HCT116 (cell line): Measurements from ENCODE around the gene SPTLC3. TPM values are rescaled to one million over a fixed set of nuclear protein-coding genes. Genes with fewer than 3 reads are reported as not detected.

Experiments
- ATAC-seq: fragments of 200-7000 bp; cut with Tn5 transposase; 2 replicates; pipeline ENCODE4 v1.9.1; 2020; ENCODE audit warnings: mild to moderate bottlenecking, moderate library complexity
- BruUV-seq: library from RNA; stranded (reverse); fragments of 400-500 nt; replicated peaks from 2 replicates; lab custom pipeline; 2021; lab: Mats Ljungman, UMichigan
- CTCF ChIA-PET: fragments of 300-600 bp; sonication (Branson Sonifier 250); formaldehyde crosslinking; loops from one replicate; lab custom pipeline; 2021; ENCODE audit warnings: antibody characterized with exemption; lab: Charles Lee
- POLR2A ChIA-PET: fragments of 300-600, 350-600 bp; sonication (Branson Sonifier 250); formaldehyde crosslinking; loops from one replicate; lab custom pipeline; 2021; ENCODE audit warnings: antibody characterized with exemption; lab: Charles Lee
- RAD21 ChIA-PET, 2 experiments: fragments of 300-600 bp; sonication (Branson Sonifier 250); formaldehyde crosslinking; loops; one replicate each; lab custom pipeline; 2023; ENCODE audit warnings: low total read pairs in 2 of 2; ENCODE audit not compliant: uncharacterized antibody in 2 of 2, unreplicated experiment in 2 of 2, low non-redundant PET in 1 of 2; lab: Charles Lee
- DNase-seq: peaks from one replicate; pipeline ENCODE4 v3.0.0-alpha.2; 2010; ENCODE audit warnings: low read depth, low spot score
- H2AFZ ChIP-seq: fragments of 200-600 bp; shearing (Covaris generic), sonication (generic); 2 replicates; pipeline ENCODE4 v1.6.1; 2017; ENCODE audit warnings: low read depth, mixed run types, mixed read lengths, antibody characterized with exemption, low read length; ENCODE audit not compliant: poor library complexity, severe bottlenecking
- H3K27ac ChIP-seq: 2 replicates; pipeline ENCODE4 v1.5.1; 2012; ENCODE audit warnings: low read depth, low read length
- H3K27me3 ChIP-seq: fragments of 200-600 bp; sonication (generic); 2 replicates; pipeline ENCODE4 v1.6.1; 2016; ENCODE audit warnings: mixed run types, low read length, mixed read lengths; ENCODE audit not compliant: insufficient read depth
- H3K36me3 ChIP-seq, 2 experiments: fragments of 200-500 bp in 1 of 2; fragments of 200-600 bp in 1 of 2; sonication (Bioruptor generic) in 1 of 2; sonication (generic) in 1 of 2; 2 replicates each; pipeline versions ENCODE4 v1.5.1 to v1.6.1; 2014 to 2016; ENCODE audit warnings: low read length in 2 of 2, inconsistent platforms in 1 of 2, mixed read lengths in 1 of 2, mixed run types in 1 of 2; ENCODE audit not compliant: insufficient read depth in 2 of 2, control insufficient read depth in 1 of 2
- H3K4me1 ChIP-seq, 2 experiments: fragments of 200-600 bp in 1 of 2; sonication (generic) in 1 of 2; 2 replicates each; pipeline versions ENCODE4 v1.5.1 to v1.6.1; 2012 to 2017; ENCODE audit warnings: low read length in 2 of 2, inconsistent platforms in 1 of 2, mild to moderate bottlenecking in 1 of 2, mixed read lengths in 1 of 2, mixed run types in 1 of 2, moderate library complexity in 1 of 2; ENCODE audit not compliant: insufficient read depth in 2 of 2, control insufficient read depth in 1 of 2
- H3K4me2 ChIP-seq: fragments of 200-600 bp; sonication (generic); 2 replicates; pipeline ENCODE4 v1.6.1; 2017; ENCODE audit warnings: mixed run types, low read length, mixed read lengths
- H3K4me3 ChIP-seq, 2 experiments: fragments of 200-600 bp in 1 of 2; sonication (generic) in 1 of 2; replicated peaks in 1 of 2; 2 replicates each; pipeline ENCODE4 v1.5.1; 2011 to 2016; ENCODE audit warnings: low read length in 2 of 2, control low read depth in 1 of 2, low read depth in 1 of 2, mild to moderate bottlenecking in 1 of 2, mixed read lengths in 1 of 2, mixed run types in 1 of 2
- H3K79me2 ChIP-seq: fragments of 200-600 bp; sonication (generic); 2 replicates; pipeline ENCODE4 v1.6.1; 2017; ENCODE audit warnings: mild to moderate bottlenecking, mixed run types, low read length, moderate library complexity, mixed read lengths; ENCODE audit not compliant: insufficient read depth
- H3K9ac ChIP-seq: fragments of 200-600 bp; sonication (generic); 2 replicates; pipeline ENCODE4 v1.6.1; 2016; ENCODE audit warnings: low read length, mixed read lengths
- H3K9me2 ChIP-seq: fragments of 200-600 bp; sonication (generic), shearing (Covaris generic); 2 replicates; pipeline ENCODE4 v1.6.1; 2017; ENCODE audit warnings: mixed run types, mild to moderate bottlenecking, moderate library complexity; ENCODE audit not compliant: insufficient read depth
- H3K9me3 ChIP-seq, 2 experiments: fragments of 200-500 bp in 1 of 2; fragments of 200-600 bp in 1 of 2; sonication (Bioruptor generic) in 1 of 2; sonication (generic) in 1 of 2; 2 replicates each; pipeline ENCODE4 v1.6.1; 2014 to 2017; ENCODE audit warnings: low read length in 2 of 2, mixed read lengths in 2 of 2, inconsistent platforms in 1 of 2, low read depth in 1 of 2, mild to moderate bottlenecking in 1 of 2, mixed run types in 1 of 2, moderate library complexity in 1 of 2; ENCODE audit not compliant: control insufficient read depth in 1 of 2, insufficient read depth in 1 of 2
- H4K20me1 ChIP-seq: fragments of 200-600 bp; sonication (generic), shearing (Covaris generic); 2 replicates; pipeline ENCODE4 v1.6.1; 2017; ENCODE audit warnings: mixed run types, mild to moderate bottlenecking, moderate library complexity; ENCODE audit not compliant: insufficient read depth
- EGR1 ChIP-seq: IDR thresholded peaks from 2 replicates; pipeline ENCODE4 v1.6.1; 2012; ENCODE audit warnings: low read depth
- EZH2 ChIP-seq: fragments of 200-600 bp; sonication (generic); IDR thresholded peaks from 2 replicates; pipeline ENCODE4 v1.6.1; 2017; ENCODE audit warnings: antibody characterized with exemption, mixed run types
- SP1 ChIP-seq: IDR thresholded peaks from 2 replicates; pipeline ENCODE4 v1.6.1; 2012; ENCODE audit warnings: low read depth
- TCF7L2 ChIP-seq: IDR thresholded peaks from 2 replicates; pipeline ENCODE4 v1.7.0; 2011; ENCODE audit warnings: borderline replicate concordance, inconsistent platforms; ENCODE audit not compliant: insufficient read depth, insufficient read length; ENCODE audit errors: extremely low read depth
- ZFX ChIP-seq: fragments of 450-650 bp; IDR thresholded peaks from 2 replicates; pipeline ENCODE4 v1.6.1; 2017
- intact Hi-C: fragments of 100-400 bp; cut with micrococcal nuclease; formaldehyde crosslinking; loops from 2 replicates; pipeline ENCODE4 v1.10.0; 2022
- total RNA-seq: library from RNA; stranded (reverse); gene quantifications from one replicate; pipeline ENCODE4 v1.2.1, GENCODE V29; 2021; ENCODE audit not compliant: unreplicated experiment
- TF ChIP-seq, protein P1 (sequence below): IDR thresholded peaks from 2 replicates; pipeline ENCODE4 v1.6.1; 2012; ENCODE audit warnings: low read depth

SPTLC3 gene
- total RNA-seq, 1 experiment from 2014 or later, result not detected

DNA sequence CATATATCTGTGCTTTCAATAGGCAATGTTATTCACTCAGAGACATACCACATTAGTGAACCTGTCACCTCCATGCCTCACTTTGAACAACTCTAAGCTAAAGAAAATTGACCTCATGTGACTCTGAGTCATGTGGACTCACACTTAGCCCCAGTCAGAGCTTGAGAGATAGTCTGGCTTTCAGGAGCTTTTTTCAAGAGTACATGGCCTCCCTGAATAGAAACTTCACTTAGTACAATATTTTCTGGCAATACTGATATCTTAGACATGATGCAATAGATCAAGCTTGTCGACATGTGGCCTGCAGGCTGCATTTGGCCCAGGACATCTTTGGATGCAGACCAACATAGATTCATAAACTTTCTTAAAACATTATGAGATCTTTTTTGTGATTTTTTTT lies 8.5 kb downstream of the SPTLC3 start (continued):
- no peak for TF ChIP-seq EGR1
- TF ChIP-seq, all 23 proteins: peak for 0

DNA sequence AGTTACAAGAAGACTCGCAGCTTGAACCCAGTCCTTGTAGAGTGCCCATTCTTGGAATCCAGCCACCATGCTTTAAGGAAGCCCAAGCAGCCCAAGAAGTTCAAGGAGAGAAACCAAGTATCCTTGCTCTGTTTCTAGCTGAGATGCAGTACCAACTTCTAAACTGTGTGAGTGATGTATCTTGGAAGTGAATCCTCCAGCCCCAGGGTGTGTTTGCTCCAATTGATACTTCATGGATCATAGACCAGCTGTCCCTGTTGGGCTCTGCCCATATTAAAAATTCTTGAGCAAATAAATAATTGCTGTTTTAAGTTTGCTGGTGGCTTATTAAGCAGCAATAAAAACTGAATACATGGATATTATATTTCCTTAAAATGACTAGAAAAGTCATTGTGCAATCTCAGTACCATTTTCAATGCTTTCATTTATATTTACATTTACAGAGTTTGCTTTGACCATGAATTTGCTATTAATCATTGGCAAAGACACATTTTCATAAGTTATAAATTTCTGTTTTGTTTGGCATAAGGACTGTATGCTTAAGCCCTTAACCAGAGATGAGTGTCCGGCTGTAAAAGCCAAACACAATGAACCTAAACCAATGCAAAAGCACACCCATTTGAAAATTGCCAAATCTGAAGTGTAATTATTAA lies 9.2 kb downstream of the SPTLC3 start:
- no peaks in the 10 kb centered on the region for H3K27me3 ChIP-seq
- peaks cover 0 to 10% of the 10 kb centered on the region in 2 experiments; a peak in 1 of 4 replicates for H3K9me3 ChIP-seq
- H2AFZ ChIP-seq, result no peak overlapping the region
- no peaks in the 10 kb centered on the region for H3K9me2 ChIP-seq
- H3K4me3 ChIP-seq, result no peak overlapping the region
- no peak overlapping the region for H3K27ac ChIP-seq
- CTCF ChIA-PET, result no interaction called here
- no peak for ATAC-seq
- TF ChIP-seq, protein P1, sequence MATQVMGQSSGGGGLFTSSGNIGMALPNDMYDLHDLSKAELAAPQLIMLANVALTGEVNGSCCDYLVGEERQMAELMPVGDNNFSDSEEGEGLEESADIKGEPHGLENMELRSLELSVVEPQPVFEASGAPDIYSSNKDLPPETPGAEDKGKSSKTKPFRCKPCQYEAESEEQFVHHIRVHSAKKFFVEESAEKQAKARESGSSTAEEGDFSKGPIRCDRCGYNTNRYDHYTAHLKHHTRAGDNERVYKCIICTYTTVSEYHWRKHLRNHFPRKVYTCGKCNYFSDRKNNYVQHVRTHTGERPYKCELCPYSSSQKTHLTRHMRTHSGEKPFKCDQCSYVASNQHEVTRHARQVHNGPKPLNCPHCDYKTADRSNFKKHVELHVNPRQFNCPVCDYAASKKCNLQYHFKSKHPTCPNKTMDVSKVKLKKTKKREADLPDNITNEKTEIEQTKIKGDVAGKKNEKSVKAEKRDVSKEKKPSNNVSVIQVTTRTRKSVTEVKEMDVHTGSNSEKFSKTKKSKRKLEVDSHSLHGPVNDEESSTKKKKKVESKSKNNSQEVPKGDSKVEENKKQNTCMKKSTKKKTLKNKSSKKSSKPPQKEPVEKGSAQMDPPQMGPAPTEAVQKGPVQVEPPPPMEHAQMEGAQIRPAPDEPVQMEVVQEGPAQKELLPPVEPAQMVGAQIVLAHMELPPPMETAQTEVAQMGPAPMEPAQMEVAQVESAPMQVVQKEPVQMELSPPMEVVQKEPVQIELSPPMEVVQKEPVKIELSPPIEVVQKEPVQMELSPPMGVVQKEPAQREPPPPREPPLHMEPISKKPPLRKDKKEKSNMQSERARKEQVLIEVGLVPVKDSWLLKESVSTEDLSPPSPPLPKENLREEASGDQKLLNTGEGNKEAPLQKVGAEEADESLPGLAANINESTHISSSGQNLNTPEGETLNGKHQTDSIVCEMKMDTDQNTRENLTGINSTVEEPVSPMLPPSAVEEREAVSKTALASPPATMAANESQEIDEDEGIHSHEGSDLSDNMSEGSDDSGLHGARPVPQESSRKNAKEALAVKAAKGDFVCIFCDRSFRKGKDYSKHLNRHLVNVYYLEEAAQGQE, result no peak
- TF ChIP-seq ZFX (no peak), TCF7L2 (no peak), EZH2 (no peak), SP1 (no peak)
- BruUV-seq, result no TSS peak
- H3K4me1 ChIP-seq, result no peaks in the 10 kb centered on the region
- H3K9ac ChIP-seq, result no peak overlapping the region
- H3K36me3 ChIP-seq, result no peaks in the 10 kb centered on the region
- H3K79me2 ChIP-seq, result no peaks in the 10 kb centered on the region
- intact Hi-C loops, result no loop called here
- no peaks in the 10 kb centered on the region for H4K20me1 ChIP-seq
- no peak overlapping the region for H3K4me2 ChIP-seq
- no peak for DNase-seq
- POLR2A ChIA-PET, result no interaction called here
- RAD21 ChIA-PET, result no interaction called here
